GM23338 (cell line): ENCODE data around the gene EMILIN2. TPM values are rescaled to one million over a fixed set of nuclear protein-coding genes. Genes with fewer than 3 reads are reported as not detected.
A peak's percentile ranks its signal among the peaks of the same experiment; 100 is the strongest.

Experiments
- ATAC-seq: fragments of 200-7000 bp; cut with Tn5 transposase; 3 replicates; pipeline ENCODE4 v1.9.1; 2020
- DNase-seq: peaks from one replicate; pipeline ENCODE4 v3.0.0-alpha.2; 2015; ENCODE audit warnings: low spot score
- H2AFZ ChIP-seq: fragments of 200-600 bp; sonication (generic); 2 replicates; pipeline ENCODE4 v1.8.0; 2016; ENCODE audit warnings: antibody characterized with exemption, mild to moderate bottlenecking, moderate library complexity
- H3F3A ChIP-seq: fragments of 200-600 bp; sonication (generic); replicated peaks from 2 replicates; pipeline ENCODE4 v1.8.0; 2017; ENCODE audit warnings: antibody characterized with exemption, mixed run types, low read depth
- H3K27ac ChIP-seq: fragments of 200-600 bp; sonication (generic); 2 replicates; pipeline ENCODE4 v1.6.1; 2016; ENCODE audit warnings: low read depth
- H3K27me3 ChIP-seq: fragments of 200-600 bp; sonication (generic); 2 replicates; pipeline ENCODE4 v1.8.0; 2016; ENCODE audit warnings: mild to moderate bottlenecking, mixed run types, moderate library complexity; ENCODE audit not compliant: insufficient read depth
- H3K36me3 ChIP-seq: fragments of 200-600 bp; sonication (generic); 2 replicates; pipeline ENCODE4 v1.8.0; 2016; ENCODE audit warnings: mild to moderate bottlenecking; ENCODE audit not compliant: insufficient read depth
- H3K4me1 ChIP-seq: fragments of 200-600 bp; sonication (generic); 2 replicates; pipeline ENCODE4 v1.8.0; 2016; ENCODE audit warnings: mild to moderate bottlenecking, moderate library complexity; ENCODE audit not compliant: insufficient read depth
- H3K4me2 ChIP-seq: fragments of 200-600 bp; sonication (generic); 2 replicates; pipeline ENCODE4 v1.7.1; 2017; ENCODE audit warnings: mixed run types
- H3K4me3 ChIP-seq: fragments of 200-600 bp; sonication (generic); 2 replicates; pipeline ENCODE4 v1.6.1; 2016; ENCODE audit warnings: mixed run types
- H3K79me2 ChIP-seq: fragments of 200-600 bp; sonication (generic); replicated peaks from 2 replicates; pipeline ENCODE4 v1.8.0; 2017; ENCODE audit warnings: mild to moderate bottlenecking; ENCODE audit not compliant: insufficient read depth
- H3K9me2 ChIP-seq: fragments of 200-600 bp; sonication (generic); 2 replicates; pipeline ENCODE4 v1.8.0; 2017; ENCODE audit not compliant: insufficient read depth
- H4K20me1 ChIP-seq: fragments of 200-600 bp; sonication (generic); replicated peaks from 2 replicates; pipeline ENCODE4 v1.8.0; 2017; ENCODE audit warnings: mild to moderate bottlenecking; ENCODE audit not compliant: insufficient read depth
- H3K27ac Mint-ChIP-seq: 2 replicates; pipeline ENCODE4 v1.8.0; 2020; ENCODE audit warnings: inconsistent platforms, mild to moderate bottlenecking, moderate library complexity, mixed read lengths
- H3K27me3 Mint-ChIP-seq: 3 replicates; pipeline ENCODE4 v1.8.0; 2022; ENCODE audit warnings: low read depth, mild to moderate bottlenecking, moderate library complexity, mixed read lengths, inconsistent platforms; ENCODE audit not compliant: insufficient read depth, poor library complexity
- H3K36me3 Mint-ChIP-seq: 3 replicates; pipeline ENCODE4 v1.8.0; 2021; ENCODE audit warnings: low read depth, mild to moderate bottlenecking, inconsistent platforms, moderate library complexity, mixed read lengths
- H3K4me1 Mint-ChIP-seq: 3 replicates; pipeline ENCODE4 v1.8.0; 2020; ENCODE audit warnings: mild to moderate bottlenecking, inconsistent platforms, mixed read lengths
- H3K4me3 Mint-ChIP-seq: 3 replicates; pipeline ENCODE4 v1.8.0; 2021; ENCODE audit warnings: moderate library complexity, mild to moderate bottlenecking, inconsistent platforms, mixed read lengths
- H3K9me3 Mint-ChIP-seq: 3 replicates; pipeline ENCODE4 v1.8.0; 2020; ENCODE audit warnings: moderate library complexity, mild to moderate bottlenecking, inconsistent platforms, mixed read lengths
- CREB1 ChIP-seq: fragments of 250-450 bp; sonication (Bioruptor Pico); IDR thresholded peaks from 2 replicates; pipeline ENCODE4 v1.5.0; 2020; ENCODE audit warnings: low read depth, mild to moderate bottlenecking, moderate library complexity
- CTCF ChIP-seq, 2 experiments: fragments of 200-600 bp in 1 of 2; sonication (generic) in 1 of 2; conservative IDR thresholded peaks; 2 replicates each; pipeline versions ENCODE4 v1.5.1 to v1.6.1; 2016 to 2017; ENCODE audit warnings: antibody characterized with exemption in 2 of 2, low read depth in 2 of 2, mild to moderate bottlenecking in 2 of 2, moderate library complexity in 1 of 2
- ETS1 ChIP-seq: IDR thresholded peaks from 2 replicates; pipeline ENCODE4 v1.6.1; 2016; ENCODE audit warnings: antibody characterized with exemption
- EZH2 ChIP-seq: fragments of 200-600 bp; sonication (generic); IDR thresholded peaks from one replicate; pipeline ENCODE4 v1.8.0; 2017; ENCODE audit warnings: antibody characterized with exemption, mild to moderate bottlenecking, low read depth; ENCODE audit not compliant: unreplicated experiment
- EZH2phosphoT487 ChIP-seq: fragments of 200-600 bp; sonication (generic); IDR thresholded peaks from one replicate; pipeline ENCODE4 v1.8.1; 2018; ENCODE audit warnings: antibody characterized with exemption; ENCODE audit not compliant: unreplicated experiment
- JUNB ChIP-seq: IDR thresholded peaks from one replicate; pipeline ENCODE4 v1.6.1; 2016; ENCODE audit warnings: antibody characterized with exemption; ENCODE audit not compliant: unreplicated experiment
- POLR2AphosphoS5 ChIP-seq: IDR thresholded peaks from 2 replicates; pipeline ENCODE4 v1.6.1; 2016; ENCODE audit warnings: antibody characterized with exemption, low read depth
- REST ChIP-seq: IDR thresholded peaks from one replicate; pipeline ENCODE4 v1.6.1; 2018; ENCODE audit warnings: antibody characterized with exemption; ENCODE audit not compliant: unreplicated experiment
- STAT1 ChIP-seq: IDR thresholded peaks from one replicate; pipeline ENCODE4 v1.6.1; 2016; ENCODE audit warnings: antibody characterized with exemption; ENCODE audit not compliant: unreplicated experiment
- ZNF114 ChIP-seq: fragments of 250-450 bp; sonication (Bioruptor Pico); IDR thresholded peaks from 2 replicates; pipeline ENCODE4 v1.5.0; 2020; ENCODE audit warnings: mild to moderate bottlenecking, moderate library complexity
- ZNF331 ChIP-seq: fragments of 250-450 bp; sonication (Bioruptor Pico); IDR thresholded peaks from 2 replicates; pipeline ENCODE4 v1.5.0; 2020; ENCODE audit warnings: low read depth, mild to moderate bottlenecking, moderate library complexity
- ZNF462 ChIP-seq: fragments of 250-450 bp; sonication (Bioruptor Pico); IDR thresholded peaks from 2 replicates; pipeline ENCODE4 v1.5.0; 2020; ENCODE audit warnings: mild to moderate bottlenecking, moderate library complexity
- polyA plus RNA-seq: library from polyadenylated mRNA; unstranded; fragments of >200 nt; fragmentation: Nextera tagmentation; extraction: Ambion mirVana; gene quantifications from 2 replicates; pipeline ENCODE4 v1.2.1, GENCODE V29; 2016
- total RNA-seq: library from RNA; depleted of rRNA; stranded (reverse); fragments of >200 nt; shearing (Covaris generic); gene quantifications from 2 replicates; pipeline ENCODE4 v1.2.3, GENCODE V29; 2014

EMILIN2 gene
- total and polyA plus RNA-seq, 2 experiments from 2014 or later = 3.0 to 11.6 TPM

- TF ChIP-seq ZNF462 (no peak), ETS1 (no peak)
Observed at GRCh38 chr18:2856547-2857170, 9.9 kb downstream of the EMILIN2 start (continued).

- peak overlapping the region; percentile 80; the same call in 1 of the 2 replicates for H2AFZ ChIP-seq
- H3K4me2 ChIP-seq = no peak overlapping the region
- H4K20me1 ChIP-seq = no peaks in the 10 kb centered on the region
- peaks cover 4% of the 10 kb centered on the region; the same call in 1 of the 3 replicates for H3K36me3 Mint-ChIP-seq
- ATAC-seq (no peak; the same call in 2 of the 3 replicates), DNase-seq (no peak)
- H3F3A ChIP-seq = no peaks in the 10 kb centered on the region
- H3K4me1 Mint-ChIP-seq = peaks cover 3% of the 10 kb centered on the region; the same call in 2 of the 3 replicates
- no peaks in the 10 kb centered on the region for H3K79me2 ChIP-seq
- H3K4me3 Mint-ChIP-seq = no peak overlapping the region
- H3K27ac ChIP-seq = no peak overlapping the region; the same call in 1 of the 2 replicates
- H3K9me3 Mint-ChIP-seq = peaks cover 13% of the 10 kb centered on the region; the same call in 2 of the 3 replicates
- no peak overlapping the region for H3K4me3 ChIP-seq
- H3K4me1 ChIP-seq = no peaks in the 10 kb centered on the region
- H3K9me2 ChIP-seq = peaks cover 5% of the 10 kb centered on the region
- no peak overlapping the region for H3K27ac Mint-ChIP-seq
- H3K27me3 ChIP-seq = no peaks in the 10 kb centered on the region
- peaks cover 2% of the 10 kb centered on the region for H3K27me3 Mint-ChIP-seq
- TF ChIP-seq CTCF (conservative IDR thresholded peaks at IDR 0.05; ENCODE audit: low read depth in 2 of 2) (no peak), EZH2phosphoT487 (no peak), ZNF114 (CRISPR knock-in tag) (no peak), POLR2AphosphoS5 (no peak), EZH2 (no peak), REST (no peak), ZNF331 (CRISPR knock-in tag) (no peak), JUNB (no peak), CREB1 (CRISPR knock-in tag) (no peak), STAT1 (no peak)
- no peaks in the 10 kb centered on the region for H3K36me3 ChIP-seq
Observed at GRCh38 chr18:2857491-2858131, 10.8 kb downstream of the EMILIN2 start.
